GM12873 (cell line): ENCODE measurements around the gene TARS2.

Experiments
- CTCF ChIP-seq: IDR thresholded peaks from 2 replicates; pipeline ENCODE4 v1.5.1; 2012; ENCODE audit warnings: low read depth, mild to moderate bottlenecking, moderate library complexity, low read length, control low read depth; ENCODE audit not compliant: insufficient read depth; ENCODE audit errors: missing control alignments

The TARS2 gene

GRCh38 chr1:150472601-150473200 lies 14.5 kb upstream of the TARS2 start:
- no peak for TF ChIP-seq CTCF

- TF ChIP-seq CTCF, result no peak
Measured at GRCh38 chr1:150473659-150474058, 13.6 kb upstream of the TARS2 start.

- TF ChIP-seq CTCF, result no peak
Measured at GRCh38 chr1:150474869-150475268, 12.3 kb upstream of the TARS2 start.

GRCh38 chr1:150476754-150477153 lies 10.5 kb upstream of the TARS2 start:
- TF ChIP-seq CTCF, result no peak

GRCh38 chr1:150477320-150477719 lies 9.9 kb upstream of the TARS2 start:
- no peak for TF ChIP-seq CTCF

GRCh38 chr1:150477733-150478132 lies 9.5 kb upstream of the TARS2 start:
- TF ChIP-seq CTCF, result no peak

GRCh38 chr1:150479370-150479769 lies 7.8 kb upstream of the TARS2 start:
- TF ChIP-seq CTCF, result no peak

- no peak for TF ChIP-seq CTCF
Measured at GRCh38 chr1:150479927-150480352, 7.3 kb upstream of the TARS2 start.
